ENCODE data around the gene PTPRD.
"Not testable (repeated sequence)": the region's sequence is repeated elsewhere in the genome, so short reads cannot be mapped to it uniquely, and the experiment has no call there.

The PTPRD gene

GRCh38 chr9:10449201-10449617, 163.6 kb downstream of the PTPRD start:
- not testable (repeated sequence) for DNase-seq

DNA sequence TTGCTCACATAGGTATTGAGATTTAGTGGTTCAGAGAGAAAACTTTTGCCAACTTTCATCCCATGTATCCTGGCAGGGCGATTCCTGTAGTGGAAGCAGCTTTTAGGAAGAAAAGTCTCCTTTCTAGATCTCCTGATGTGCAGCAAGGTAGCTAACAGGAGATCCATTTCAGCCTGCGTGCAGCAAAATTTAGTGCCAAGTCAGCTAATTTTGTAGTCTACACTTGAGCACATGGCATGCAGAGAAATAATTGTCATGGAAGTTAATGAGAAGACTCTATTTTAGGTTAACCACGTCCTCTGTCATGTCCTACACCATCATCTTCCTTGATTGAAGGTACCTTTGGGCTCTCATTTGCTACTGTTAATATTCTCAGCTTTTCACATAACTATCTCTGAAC, 165.8 kb downstream of the PTPRD start:
- DNase-seq, result no peak

DNA sequence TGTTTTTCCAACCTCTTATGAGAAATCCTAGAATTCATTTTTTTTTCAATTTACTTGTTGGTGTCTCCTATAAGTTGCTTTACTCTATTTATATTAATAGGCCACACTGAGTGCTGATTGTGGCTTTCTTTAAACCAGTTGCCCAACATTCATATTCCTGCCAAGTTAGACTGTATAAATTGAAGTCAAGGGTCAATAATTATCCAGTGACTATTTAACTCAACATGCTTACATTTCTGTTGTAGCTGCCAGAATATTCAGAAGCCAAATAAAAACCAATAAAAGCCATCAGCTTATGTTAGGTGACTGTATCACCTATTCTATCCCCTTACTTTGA, 169.0 kb downstream of the PTPRD start:
- no peak for DNase-seq

- no peak for DNase-seq
These were observed 169.5 kb downstream of the PTPRD start for GRCh38 chr9:10443181-10443867.

DNA sequence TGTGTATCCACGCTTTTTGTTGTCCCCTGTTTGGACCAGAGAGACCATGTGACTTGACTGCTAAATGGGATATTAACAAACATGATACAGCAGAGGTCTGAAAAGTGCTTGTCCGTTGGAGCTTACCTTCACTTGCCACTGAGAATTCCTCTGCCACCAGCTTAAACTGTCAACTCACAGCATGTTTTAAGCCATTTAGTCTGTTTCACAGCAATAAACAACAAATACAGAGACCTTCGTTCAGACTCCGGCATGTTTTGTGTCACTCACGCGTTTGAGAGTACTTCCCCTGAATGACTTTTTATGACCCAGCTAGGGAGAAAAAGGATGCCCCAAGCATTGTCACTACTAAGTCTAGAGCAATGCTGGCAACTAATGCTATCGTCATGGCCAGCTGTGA, 173.8 kb downstream of the PTPRD start:
- DNase-seq, result no peak

GRCh38 chr9:10436756-10437155, 176.0 kb downstream of the PTPRD start:
- no peak for DNase-seq

- DNase-seq, result no peak
These were observed 178.4 kb downstream of the PTPRD start for GRCh38 chr9:10434412-10434811.

DNA sequence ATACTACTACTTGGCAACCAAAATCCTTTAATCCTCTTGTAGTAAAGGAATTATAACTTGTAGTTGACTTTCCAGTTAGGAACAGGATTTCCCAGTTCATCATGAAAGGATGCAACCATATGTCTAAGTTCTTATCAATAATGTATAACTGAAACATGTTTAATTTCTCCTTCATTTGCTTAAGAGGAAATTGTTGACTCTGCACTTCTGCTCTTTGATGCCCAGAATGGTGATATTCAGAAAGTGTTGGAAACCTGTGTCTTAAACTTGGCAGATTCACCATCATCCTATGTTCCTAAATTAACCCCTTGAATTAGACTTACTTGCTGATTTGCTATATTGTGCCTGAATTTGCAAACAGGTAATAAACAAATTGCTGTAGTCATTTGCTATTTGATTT, 201.5 kb downstream of the PTPRD start:
- DNase-seq, result no peak

- no peak for DNase-seq
These were observed 209.5 kb downstream of the PTPRD start for GRCh38 chr9:10403283-10403682.

DNA sequence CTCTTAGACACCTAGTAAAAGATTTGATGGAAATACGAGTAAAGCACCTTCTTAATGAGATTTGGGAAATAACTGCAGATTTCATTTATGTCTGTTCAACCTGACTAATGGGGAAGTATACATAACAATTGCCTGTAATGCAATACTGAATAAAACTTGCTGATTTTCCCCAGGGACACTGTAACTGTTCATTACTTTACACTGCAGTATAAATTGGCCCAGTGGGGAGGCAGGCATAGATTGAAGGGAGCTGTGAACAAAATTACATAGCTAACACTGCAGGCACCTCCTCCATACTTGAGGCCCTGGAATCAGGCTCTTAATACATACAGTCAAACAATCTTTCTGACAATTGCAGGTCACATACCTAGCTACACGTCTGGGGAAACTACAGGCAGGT, 216.2 kb downstream of the PTPRD start:
- no peak for DNase-seq

DNA sequence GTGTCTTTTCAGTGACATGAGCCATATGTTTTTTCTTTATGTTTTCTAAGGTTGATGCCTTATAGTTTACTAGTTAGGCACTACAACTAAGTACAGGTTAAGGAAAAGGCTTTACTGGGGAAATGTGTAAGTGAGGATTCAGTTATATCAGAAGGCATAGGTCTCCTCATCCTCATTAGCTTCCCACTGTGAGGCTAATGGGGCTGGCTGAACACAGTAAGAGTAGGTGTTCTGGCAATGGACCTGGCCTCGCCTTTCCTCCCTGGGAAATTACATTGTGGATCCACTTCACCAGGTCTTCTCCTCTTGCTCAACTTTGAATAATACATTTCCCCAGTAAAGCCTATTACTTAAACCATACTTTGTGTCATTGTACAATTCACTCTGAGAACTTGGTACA, 225.5 kb downstream of the PTPRD start:
- DNase-seq, result no peak

DNA sequence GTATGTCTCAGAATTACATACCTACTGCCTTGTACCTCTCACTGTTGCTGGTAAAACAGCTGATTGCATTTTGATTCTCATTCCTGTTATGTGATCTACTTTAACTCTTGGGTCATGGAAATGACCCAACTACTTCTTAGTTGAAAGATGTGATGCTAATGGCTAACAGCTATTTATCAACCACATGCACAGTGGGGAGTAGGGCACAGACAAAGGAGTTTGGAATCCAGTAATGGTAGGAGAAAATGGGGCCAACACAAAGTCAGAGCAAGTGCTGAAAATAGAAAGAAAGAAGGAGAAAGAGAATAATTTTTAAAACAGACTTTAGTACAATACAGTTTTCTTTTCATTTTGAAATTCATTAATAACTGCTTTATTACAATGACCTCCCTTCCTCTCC, 241.0 kb downstream of the PTPRD start:
- no peak for DNase-seq

GRCh38 chr9:10366171-10366779, 246.5 kb downstream of the PTPRD start:
- peak; percentile 40 for DNase-seq

- DNase-seq, result no peak
These were observed 258.2 kb downstream of the PTPRD start for GRCh38 chr9:10354591-10354990.

GRCh38 chr9:10345621-10346020, 267.2 kb downstream of the PTPRD start:
- not testable (repeated sequence) for DNase-seq

GRCh38 chr9:10341057-10341456, 271.7 kb downstream of the PTPRD start:
- DNase-seq, result no peak

DNA sequence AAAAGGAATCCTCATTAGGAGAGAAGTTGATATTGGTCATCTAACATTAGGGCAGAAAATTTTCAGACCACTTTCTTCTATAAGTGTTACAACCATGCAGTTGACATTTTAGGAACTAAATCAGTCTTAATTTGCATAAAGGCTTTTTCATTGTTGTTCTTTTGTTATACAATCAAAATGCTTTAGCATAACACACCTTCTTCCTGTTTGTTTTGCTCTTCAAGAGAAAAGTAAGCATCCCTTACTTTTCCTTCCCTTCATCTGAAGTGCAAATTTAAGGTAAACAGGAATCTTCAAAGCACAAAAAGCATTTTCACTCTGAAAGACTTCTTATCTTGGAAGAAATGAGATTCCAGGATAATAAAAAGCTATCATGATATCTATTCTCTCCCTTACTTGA, 273.6 kb downstream of the PTPRD start:
- no peak for DNase-seq

- no peak for DNase-seq
These were observed 281.6 kb downstream of the PTPRD start for GRCh38 chr9:10331157-10331556.

GRCh38 chr9:10282084-10282483, 330.7 kb downstream of the PTPRD start:
- DNase-seq, result no peak

DNA sequence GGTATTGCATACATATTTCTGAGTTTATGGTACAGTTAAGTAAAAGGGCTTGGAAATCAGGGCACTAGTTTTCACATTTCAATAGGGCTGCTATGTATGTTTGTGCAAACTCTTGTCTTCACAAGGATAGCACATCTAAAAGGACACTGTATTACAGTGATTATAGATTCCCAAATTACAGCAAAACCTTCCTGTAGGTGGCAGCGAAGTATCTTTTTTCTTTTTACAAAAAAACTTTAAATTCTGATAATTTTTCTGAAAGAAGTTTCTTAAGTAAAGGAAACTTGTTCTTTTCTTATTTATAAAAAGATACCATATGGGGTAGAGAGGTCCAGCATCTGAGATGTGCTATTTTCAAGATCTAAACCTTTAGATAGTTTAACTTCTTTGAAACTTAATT, 337.8 kb downstream of the PTPRD start:
- DNase-seq, result no peak

DNA sequence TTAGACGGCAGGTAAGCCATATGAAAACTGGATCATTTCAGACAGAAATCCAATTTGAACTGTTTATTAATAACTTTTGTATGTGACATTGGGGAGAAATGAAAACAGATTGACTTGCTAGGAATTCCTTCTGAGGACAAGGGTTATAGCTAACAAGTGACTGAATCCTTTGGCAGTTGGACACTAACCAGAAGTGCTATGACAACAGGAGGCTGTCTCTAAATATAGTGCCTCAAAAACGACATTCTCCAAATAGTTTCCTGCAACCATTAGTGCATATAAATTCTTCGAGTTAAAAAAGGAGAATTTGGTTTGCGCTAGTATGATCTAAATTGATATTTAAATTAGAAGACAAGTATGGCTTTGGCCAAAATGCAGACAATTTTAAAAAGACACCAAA, 338.6 kb downstream of the PTPRD start:
- no peak for DNase-seq

DNA sequence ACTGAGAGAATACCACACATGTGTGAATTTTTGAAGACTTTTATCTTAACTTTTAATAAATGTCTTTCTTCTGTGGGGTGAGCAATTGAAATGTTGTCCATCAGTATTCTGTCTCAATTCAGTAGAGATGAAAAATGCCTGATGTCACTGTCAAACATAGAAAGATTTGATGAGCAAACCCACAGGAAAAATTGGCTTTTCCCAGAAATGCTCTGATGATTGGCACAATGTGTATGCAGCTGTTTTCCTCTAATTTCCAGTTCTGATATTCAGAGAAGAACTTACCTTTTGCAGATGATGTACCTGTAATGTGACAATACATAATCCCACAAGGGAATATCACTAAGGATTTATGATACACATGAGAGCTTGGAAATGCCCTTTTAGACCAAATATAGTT, 340.0 kb downstream of the PTPRD start:
- DNase-seq, result no peak

DNA sequence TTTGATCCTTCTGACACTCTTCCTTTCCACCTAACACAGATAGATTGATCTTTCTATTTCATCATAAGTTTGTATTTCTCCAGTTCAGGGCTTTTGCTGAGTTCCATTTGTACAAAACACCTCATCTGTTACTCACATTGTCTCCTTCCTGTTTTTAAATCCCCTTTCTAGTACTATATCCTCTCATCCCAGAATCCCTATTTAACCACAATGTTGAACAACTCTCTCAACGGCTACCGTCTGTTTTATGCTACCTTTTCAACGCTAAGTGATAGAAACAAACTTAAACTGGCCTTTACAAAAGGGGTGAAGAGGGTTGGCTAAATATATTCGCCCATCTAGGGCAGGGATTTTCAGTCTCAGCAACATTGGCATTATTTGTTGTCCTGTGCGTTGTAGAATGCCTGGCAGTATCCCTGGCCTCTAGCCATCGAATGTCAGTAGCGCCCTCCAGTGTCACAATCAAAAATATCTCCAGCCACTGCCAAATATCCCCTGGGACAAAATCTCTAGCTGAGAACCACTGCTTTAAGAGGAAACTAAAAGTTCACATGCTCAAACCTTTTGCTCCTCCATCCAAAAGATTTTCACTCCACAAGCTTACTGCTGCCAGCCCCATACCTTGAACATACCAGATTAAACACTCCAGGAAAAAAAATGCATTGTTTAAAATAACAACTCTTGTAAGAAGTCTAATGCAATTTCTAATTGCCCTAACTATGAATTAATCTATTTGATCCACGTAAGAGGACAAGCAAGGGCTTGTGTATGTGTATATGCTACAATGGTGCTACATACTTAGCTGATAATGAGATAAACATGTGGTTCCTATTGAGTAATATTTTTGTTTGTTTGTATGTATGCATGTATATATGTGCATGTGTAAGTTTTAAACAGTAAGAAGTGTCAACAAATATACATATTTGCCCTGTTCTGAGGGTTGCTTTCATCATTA, 344.0 kb downstream of the PTPRD start:
- DNase-seq, result peak; percentile 4

DNA sequence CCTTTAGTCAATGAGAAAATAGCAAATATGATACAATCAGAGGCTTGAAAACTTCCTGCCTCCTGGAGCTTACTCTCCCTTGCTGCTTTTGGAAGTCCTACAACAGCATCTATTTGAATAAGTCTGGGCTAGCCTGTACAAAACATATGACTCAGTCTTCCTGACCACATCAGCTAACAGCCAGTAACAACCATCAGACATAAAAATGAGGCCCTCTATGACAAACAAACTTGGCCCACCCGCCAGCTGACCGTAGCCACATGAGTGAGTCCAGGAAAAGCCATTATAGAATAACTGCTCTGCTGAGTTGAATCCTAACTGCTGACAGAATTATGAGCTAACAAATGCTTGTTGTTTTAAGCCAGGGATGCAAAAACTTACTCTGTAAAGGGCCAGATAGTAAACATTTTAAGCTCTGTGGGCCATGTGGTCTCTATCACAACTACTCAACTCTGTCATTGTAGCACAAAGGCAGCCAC, 347.6 kb downstream of the PTPRD start:
- no peak for DNase-seq
